DND-41 (cell line): Measurements from ENCODE around the gene SLC45A1.

Source experiments
- ATAC-seq: fragments of 200-7000 bp; cut with Tn5 transposase; 3 replicates; pipeline ENCODE4 v1.9.1; 2021; ENCODE audit warnings: low read depth; ENCODE audit not compliant: insufficient read depth
- DNase-seq: peaks from one replicate; pipeline ENCODE4 v3.0.0-alpha.2; 2020
- H2AFZ ChIP-seq: 2 replicates; pipeline ENCODE4 v1.6.0; 2012; ENCODE audit warnings: low read depth, low read length
- H3K27ac ChIP-seq: 2 replicates; pipeline ENCODE4 v1.5.1; 2012; ENCODE audit warnings: low read length, inconsistent platforms
- H3K27me3 ChIP-seq: fragments of 200-600 bp; sonication (generic); 2 replicates; pipeline ENCODE4 v1.6.0; 2012; ENCODE audit warnings: low read length, mild to moderate bottlenecking, inconsistent platforms; ENCODE audit not compliant: insufficient read depth, poor library complexity
- H3K36me3 ChIP-seq: 2 replicates; pipeline ENCODE4 v1.5.1; 2012; ENCODE audit warnings: low read length, inconsistent platforms; ENCODE audit not compliant: insufficient read depth
- H3K4me1 ChIP-seq: 2 replicates; pipeline ENCODE4 v1.5.1; 2012; ENCODE audit warnings: mild to moderate bottlenecking, low read length; ENCODE audit not compliant: insufficient read depth
- H3K4me2 ChIP-seq: 2 replicates; pipeline ENCODE4 v1.6.0; 2012; ENCODE audit warnings: mild to moderate bottlenecking, moderate library complexity, low read length, inconsistent platforms; ENCODE audit not compliant: insufficient read depth
- H3K4me3 ChIP-seq, 2 experiments: fragments of 200-600 bp in 1 of 2; shearing (Covaris generic) in 1 of 2; 2 replicates each; pipeline ENCODE4 v1.5.1; 2012 to 2016; ENCODE audit warnings: inconsistent platforms in 2 of 2, low read length in 2 of 2, mild to moderate bottlenecking in 2 of 2, low read depth in 1 of 2, moderate library complexity in 1 of 2
- H3K79me2 ChIP-seq: 2 replicates; pipeline ENCODE4 v1.6.0; 2012; ENCODE audit warnings: low read length, inconsistent platforms; ENCODE audit not compliant: insufficient read depth
- H3K9ac ChIP-seq: 2 replicates; pipeline ENCODE4 v1.6.0; 2012; ENCODE audit warnings: low read depth, mild to moderate bottlenecking, inconsistent platforms, low read length, moderate library complexity
- H3K9me3 ChIP-seq: 2 replicates; pipeline ENCODE4 v1.5.1; 2012; ENCODE audit warnings: low read length, moderate library complexity, mild to moderate bottlenecking, inconsistent platforms; ENCODE audit not compliant: insufficient read depth, severe bottlenecking
- H4K20me1 ChIP-seq: 2 replicates; pipeline ENCODE4 v1.6.0; 2012; ENCODE audit warnings: low read length; ENCODE audit not compliant: insufficient read depth
- EZH2 ChIP-seq: IDR thresholded peaks from 3 replicates; pipeline ENCODE4 v1.6.1; 2012; ENCODE audit warnings: borderline replicate concordance, low read depth, mild to moderate bottlenecking, moderate library complexity, low read length, inconsistent platforms; ENCODE audit not compliant: severe bottlenecking
- TF ChIP-seq, protein P1 (sequence below): IDR thresholded peaks from 2 replicates; pipeline ENCODE4 v1.5.1; 2012; ENCODE audit warnings: borderline replicate concordance, low read length, moderate library complexity, mild to moderate bottlenecking; ENCODE audit not compliant: poor library complexity, severe bottlenecking; ENCODE audit errors: extremely low read depth

Gene SLC45A1

DNA sequence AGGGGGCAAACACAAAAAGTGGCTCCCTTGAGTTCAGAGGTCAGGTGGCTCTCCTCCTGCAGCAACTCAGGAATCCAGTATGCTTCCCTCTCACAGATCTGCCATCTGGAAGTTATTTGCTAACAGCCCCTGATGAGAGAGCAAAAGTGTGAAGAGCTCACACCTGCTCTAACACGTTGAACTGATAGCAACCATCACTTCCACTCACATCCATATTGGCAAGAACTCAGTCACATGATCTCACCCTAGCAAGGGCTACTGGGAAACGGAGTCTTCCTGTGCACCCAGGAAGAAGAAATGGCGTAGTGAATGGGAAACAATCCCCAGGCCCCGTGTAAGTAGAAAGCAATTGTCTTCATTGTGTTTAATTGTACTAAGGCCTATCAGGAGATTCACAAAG lies 20.7 kb upstream of the SLC45A1 start:
- no peak overlapping the region for H3K9ac ChIP-seq
- TF ChIP-seq, protein P1, sequence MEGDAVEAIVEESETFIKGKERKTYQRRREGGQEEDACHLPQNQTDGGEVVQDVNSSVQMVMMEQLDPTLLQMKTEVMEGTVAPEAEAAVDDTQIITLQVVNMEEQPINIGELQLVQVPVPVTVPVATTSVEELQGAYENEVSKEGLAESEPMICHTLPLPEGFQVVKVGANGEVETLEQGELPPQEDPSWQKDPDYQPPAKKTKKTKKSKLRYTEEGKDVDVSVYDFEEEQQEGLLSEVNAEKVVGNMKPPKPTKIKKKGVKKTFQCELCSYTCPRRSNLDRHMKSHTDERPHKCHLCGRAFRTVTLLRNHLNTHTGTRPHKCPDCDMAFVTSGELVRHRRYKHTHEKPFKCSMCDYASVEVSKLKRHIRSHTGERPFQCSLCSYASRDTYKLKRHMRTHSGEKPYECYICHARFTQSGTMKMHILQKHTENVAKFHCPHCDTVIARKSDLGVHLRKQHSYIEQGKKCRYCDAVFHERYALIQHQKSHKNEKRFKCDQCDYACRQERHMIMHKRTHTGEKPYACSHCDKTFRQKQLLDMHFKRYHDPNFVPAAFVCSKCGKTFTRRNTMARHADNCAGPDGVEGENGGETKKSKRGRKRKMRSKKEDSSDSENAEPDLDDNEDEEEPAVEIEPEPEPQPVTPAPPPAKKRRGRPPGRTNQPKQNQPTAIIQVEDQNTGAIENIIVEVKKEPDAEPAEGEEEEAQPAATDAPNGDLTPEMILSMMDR: no peak
- no peak for TF ChIP-seq EZH2
- H3K4me3 ChIP-seq: no peak overlapping the region
- H3K36me3 ChIP-seq: no peaks in the 10 kb centered on the region
- H3K79me2 ChIP-seq: no peaks in the 10 kb centered on the region
- no peak overlapping the region for H3K27ac ChIP-seq
- H4K20me1 ChIP-seq: no peaks in the 10 kb centered on the region
- H3K4me2 ChIP-seq: no peak overlapping the region
- no peak for ATAC-seq
- no peak for DNase-seq
- H3K27me3 ChIP-seq: peaks cover 2% of the 10 kb centered on the region
- H3K9me3 ChIP-seq: no peaks in the 10 kb centered on the region
- H2AFZ ChIP-seq: no peak overlapping the region
- no peaks in the 10 kb centered on the region for H3K4me1 ChIP-seq

DNA sequence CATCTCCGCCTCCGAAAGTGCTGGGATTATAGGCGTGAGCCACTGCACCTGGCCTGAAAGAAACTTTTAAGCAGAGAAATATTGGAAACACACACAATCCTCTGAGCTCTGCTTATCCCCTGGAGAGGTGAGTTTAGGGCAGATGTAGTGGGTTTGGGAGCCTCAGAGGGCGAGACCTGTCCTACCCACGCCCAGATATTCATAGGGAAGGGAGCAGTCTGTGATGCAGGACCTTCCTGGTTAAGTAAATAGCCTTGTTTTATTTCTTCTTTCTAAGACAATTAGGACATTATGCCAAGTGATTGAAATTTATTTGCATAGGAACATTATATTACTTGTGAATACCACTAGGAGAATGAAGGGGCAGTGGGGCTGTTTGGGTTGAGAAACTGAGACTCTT lies 18.0 kb upstream of the SLC45A1 start:
- Histone ChIP-seq H2AFZ (no peak overlapping the region), H3K4me3 (no peak overlapping the region), H3K4me1 (no peaks in the 10 kb centered on the region), H3K27me3 (no peaks in the 10 kb centered on the region), H3K27ac (no peak overlapping the region), H3K9me3 (no peaks in the 10 kb centered on the region), H3K4me2 (no peak overlapping the region), H4K20me1 (no peaks in the 10 kb centered on the region), H3K9ac (no peak overlapping the region), H3K79me2 (no peaks in the 10 kb centered on the region), H3K36me3 (no peaks in the 10 kb centered on the region)
- no peak for DNase-seq
- TF ChIP-seq, protein P1: no peak
- TF ChIP-seq EZH2: no peak
- no peak for ATAC-seq

DNA sequence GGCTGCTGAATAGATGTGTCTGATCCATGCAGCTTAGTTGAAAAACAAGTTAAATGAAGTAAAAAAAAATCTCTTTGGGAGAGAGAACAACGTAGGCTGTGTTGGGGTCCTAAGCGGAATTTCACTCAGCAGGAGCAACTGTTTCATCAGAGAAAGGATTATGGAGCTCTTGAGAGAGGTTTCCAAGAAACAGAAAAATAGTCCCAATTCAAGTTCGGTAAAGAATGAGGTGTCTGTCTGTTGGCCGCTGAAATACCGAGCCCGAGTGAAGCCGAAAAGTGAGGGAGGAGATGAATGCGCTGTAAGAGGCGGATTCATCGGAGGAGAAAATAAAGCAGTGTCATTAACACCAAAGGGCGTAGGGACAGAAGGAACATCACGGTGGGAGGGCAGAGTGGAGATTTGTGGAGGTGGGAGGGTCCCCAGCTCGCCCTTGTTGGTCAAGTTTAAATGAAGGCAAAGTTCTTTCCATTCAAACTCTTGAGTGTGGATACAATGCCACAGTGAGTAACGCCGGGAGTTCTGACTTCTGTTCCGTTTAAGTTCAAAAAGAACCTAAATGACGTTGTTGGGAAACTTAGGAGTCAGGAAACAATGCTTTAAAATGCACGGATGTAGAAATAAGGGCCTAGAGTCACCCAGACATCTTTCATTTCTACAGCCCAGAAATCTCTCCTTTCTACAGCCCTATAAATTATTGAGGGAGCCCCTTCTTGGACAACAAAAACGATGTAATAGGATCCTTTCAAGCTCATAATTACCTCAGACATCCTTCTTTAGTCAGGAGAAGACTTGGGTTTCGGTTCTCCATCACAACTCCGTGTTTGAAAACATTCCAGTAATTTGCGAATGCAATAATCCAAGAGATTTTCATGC lies 15.6 kb upstream of the SLC45A1 start:
- Histone ChIP-seq H3K9ac (no peak overlapping the region), H2AFZ (no peak overlapping the region), H3K4me2 (no peak overlapping the region), H4K20me1 (no peaks in the 10 kb centered on the region), H3K4me3 (no peak overlapping the region), H3K9me3 (no peaks in the 10 kb centered on the region), H3K27me3 (no peaks in the 10 kb centered on the region), H3K27ac (no peak overlapping the region), H3K79me2 (no peaks in the 10 kb centered on the region), H3K4me1 (no peaks in the 10 kb centered on the region), H3K36me3 (no peaks in the 10 kb centered on the region)
- TF ChIP-seq, protein P1: no peak
- DNase-seq (no peak), ATAC-seq (no peak)
